H9 (cell line): ENCODE data around the gene CCBE1. TPM values are rescaled to one million over a fixed set of nuclear protein-coding genes. Genes with fewer than 3 reads are reported as not detected.

Experiments
- DNase-seq: peaks from one replicate; pipeline ENCODE4 v3.0.0-alpha.2; 2017
- H2AFZ ChIP-seq: one replicate; pipeline ENCODE4 v1.6.1; 2013; ENCODE audit warnings: mild to moderate bottlenecking, low read length, control low read depth, moderate library complexity
- H2AK5ac ChIP-seq: 2 replicates; pipeline ENCODE4 v1.6.1; 2013; ENCODE audit warnings: low read length, control low read depth, mixed read lengths; ENCODE audit not compliant: insufficient read length
- H2BK120ac ChIP-seq: one replicate; pipeline ENCODE4 v1.6.1; 2013; ENCODE audit warnings: low read depth, mild to moderate bottlenecking, low read length, control low read depth, inconsistent platforms; ENCODE audit not compliant: poor library complexity, severe bottlenecking
- H2BK12ac ChIP-seq: 2 replicates; pipeline ENCODE4 v1.6.1; 2013; ENCODE audit warnings: low read length, control low read depth, mixed read lengths, low read depth; ENCODE audit not compliant: insufficient read length
- H2BK15ac ChIP-seq: 2 replicates; pipeline ENCODE4 v1.6.1; 2013; ENCODE audit warnings: low read depth, low read length, control low read depth
- H2BK20ac ChIP-seq: one replicate; pipeline ENCODE4 v1.6.1; 2013; ENCODE audit warnings: low read depth, mild to moderate bottlenecking, low read length, control low read depth, inconsistent platforms; ENCODE audit not compliant: poor library complexity, severe bottlenecking
- H2BK5ac ChIP-seq: 2 replicates; pipeline ENCODE4 v1.6.1; 2013; ENCODE audit warnings: low read length, control low read depth, mixed read lengths; ENCODE audit not compliant: insufficient read length
- H3K14ac ChIP-seq: 2 replicates; pipeline ENCODE4 v1.6.1; 2013; ENCODE audit warnings: low read length, control low read depth; ENCODE audit not compliant: insufficient read depth
- H3K18ac ChIP-seq: 2 replicates; pipeline ENCODE4 v1.6.1; 2013; ENCODE audit warnings: low read depth, mild to moderate bottlenecking, mixed read lengths, low read length, control low read depth; ENCODE audit not compliant: insufficient read length
- H3K23ac ChIP-seq: 2 replicates; pipeline ENCODE4 v1.6.1; 2013; ENCODE audit warnings: low read length, control low read depth, mixed read lengths, low read depth; ENCODE audit not compliant: insufficient read length
- H3K23me2 ChIP-seq: 2 replicates; pipeline ENCODE4 v1.6.1; 2013; ENCODE audit warnings: low read depth, mild to moderate bottlenecking, mixed read lengths, low read length, control low read depth; ENCODE audit not compliant: insufficient read length, poor library complexity, severe bottlenecking
- H3K27ac ChIP-seq: 2 replicates; pipeline ENCODE4 v1.5.1; 2013; ENCODE audit warnings: low read length, control low read depth, mixed read lengths, low read depth; ENCODE audit not compliant: insufficient read length
- H3K27me3 ChIP-seq: 2 replicates; pipeline ENCODE4 v1.6.1; 2013; ENCODE audit warnings: low read length, control low read depth, inconsistent platforms; ENCODE audit not compliant: insufficient read depth
- H3K4ac ChIP-seq: 2 replicates; pipeline ENCODE4 v1.6.1; 2013; ENCODE audit warnings: low read depth, mild to moderate bottlenecking, control low read depth, inconsistent platforms, low read length, moderate library complexity
- H3K4me1 ChIP-seq: 2 replicates; pipeline ENCODE4 v1.6.1; 2013; ENCODE audit warnings: low read length, control low read depth, inconsistent platforms; ENCODE audit not compliant: insufficient read depth
- H3K4me2 ChIP-seq: 2 replicates; pipeline ENCODE4 v1.6.1; 2013; ENCODE audit warnings: low read length, control low read depth, mixed read lengths; ENCODE audit not compliant: insufficient read length, insufficient read depth
- H3K56ac ChIP-seq: 2 replicates; pipeline ENCODE4 v1.6.1; 2013; ENCODE audit warnings: low read depth, mild to moderate bottlenecking, mixed read lengths, low read length, control low read depth; ENCODE audit not compliant: insufficient read length
- H3K79me1 ChIP-seq: 2 replicates; pipeline ENCODE4 v1.6.1; 2013; ENCODE audit warnings: low read depth, mild to moderate bottlenecking, moderate library complexity, low read length, control low read depth, inconsistent platforms; ENCODE audit not compliant: insufficient read depth, poor library complexity, severe bottlenecking
- H3K79me2 ChIP-seq: 2 replicates; pipeline ENCODE4 v1.6.1; 2013; ENCODE audit warnings: low read length, control low read depth, inconsistent platforms; ENCODE audit not compliant: insufficient read depth
- H3K9ac ChIP-seq: 2 replicates; pipeline ENCODE4 v1.6.1; 2013; ENCODE audit warnings: low read length, control low read depth, mixed read lengths; ENCODE audit not compliant: insufficient read length; ENCODE audit errors: extremely low read depth
- H3K9me3 ChIP-seq: one replicate; pipeline ENCODE4 v1.6.1; 2013; ENCODE audit warnings: low read depth, low read length, inconsistent platforms; ENCODE audit not compliant: control insufficient read depth
- H3T11ph ChIP-seq: one replicate; pipeline ENCODE4 v1.6.1; 2013; ENCODE audit warnings: mild to moderate bottlenecking, low read length, control low read depth, inconsistent platforms
- H4K20me1 ChIP-seq: one replicate; pipeline ENCODE4 v1.6.1; 2013; ENCODE audit not compliant: control insufficient read depth, insufficient read length, insufficient read depth
- H4K5ac ChIP-seq: 2 replicates; pipeline ENCODE4 v1.6.1; 2013; ENCODE audit warnings: low read depth, mild to moderate bottlenecking, mixed read lengths, low read length, control low read depth; ENCODE audit not compliant: insufficient read length
- H4K8ac ChIP-seq: replicated peaks from 2 replicates; pipeline ENCODE4 v1.6.1; 2013; ENCODE audit warnings: low read length, control low read depth, mixed read lengths, low read depth; ENCODE audit not compliant: insufficient read length
- H4K91ac ChIP-seq: 2 replicates; pipeline ENCODE4 v1.6.1; 2013; ENCODE audit warnings: low read depth, mild to moderate bottlenecking, moderate library complexity, mixed read lengths, low read length, control low read depth; ENCODE audit not compliant: insufficient read length
- H3K27ac Mint-ChIP-seq, 3 experiments: 2 replicates in 2 of 3; 3 replicates in 1 of 3; pipeline ENCODE4 v1.8.0; 2020 to 2021; ENCODE audit warnings: mixed read lengths in 3 of 3, mild to moderate bottlenecking in 1 of 3, moderate library complexity in 1 of 3
- H3K27me3 Mint-ChIP-seq: 2 replicates; pipeline ENCODE4 v1.8.0; 2021; ENCODE audit warnings: low read depth, mild to moderate bottlenecking, moderate library complexity, mixed read lengths
- H3K36me3 Mint-ChIP-seq, 3 experiments: 2 replicates in 2 of 3; 3 replicates in 1 of 3; pipeline ENCODE4 v1.8.0; 2020 to 2021; ENCODE audit warnings: low read depth in 3 of 3, mixed read lengths in 3 of 3; ENCODE audit not compliant: insufficient read depth in 1 of 3
- H3K4me1 Mint-ChIP-seq, 2 experiments: 2 replicates each; pipeline ENCODE4 v1.8.0; 2020; ENCODE audit warnings: mixed read lengths in 2 of 2
- H3K4me3 Mint-ChIP-seq, 2 experiments: 2 replicates in 1 of 2; 3 replicates in 1 of 2; pipeline ENCODE4 v1.8.0; 2020 to 2021; ENCODE audit warnings: mild to moderate bottlenecking in 2 of 2, mixed read lengths in 2 of 2, moderate library complexity in 1 of 2
- H3K9me3 Mint-ChIP-seq, 2 experiments: 2 replicates in 1 of 2; 3 replicates in 1 of 2; pipeline ENCODE4 v1.8.0; 2020; ENCODE audit warnings: mild to moderate bottlenecking in 2 of 2, mixed read lengths in 2 of 2, moderate library complexity in 1 of 2
- CTCF ChIP-seq: fragments of 200-600 bp; sonication (generic); conservative IDR thresholded peaks from 3 replicates; pipeline ENCODE4 v1.8.0; 2021; ENCODE audit warnings: antibody characterized with exemption, mild to moderate bottlenecking
- WGBS: extraction: QIAGEN DNeasy Blood & Tissue Kit; methylation state at CpG from one replicate; pipeline ENCODE4 v1.1.7; 2013; ENCODE audit warnings: missing lambda C conversion rate, low lambda C conversion rate, mixed read lengths; ENCODE audit not compliant: insufficient read length; ENCODE audit errors: extremely low coverage; 5-methylcytosine and 5-hydroxymethylcytosine counted together
- total RNA-seq: library from RNA; stranded (reverse); gene quantifications from 2 replicates; pipeline ENCODE4 v1.2.1, GENCODE V29; 2021

CCBE1 gene
- total RNA-seq, 1 experiment from 2014 or later = 0.39 TPM

- Histone ChIP-seq H3K4ac (no peak overlapping the region), H2BK120ac (no peak overlapping the region), H3K4me2 (no peak overlapping the region), H3T11ph (no peak overlapping the region), H3K27ac (no peak overlapping the region), H3K4me1 (no peaks in the 10 kb centered on the region), H3K23me2 (no peaks in the 10 kb centered on the region), H3K27me3 (no peaks in the 10 kb centered on the region), H2BK12ac (no peak overlapping the region), H3K18ac (no peak overlapping the region), H3K9me3 (no peaks in the 10 kb centered on the region), H3K79me2 (no peaks in the 10 kb centered on the region), H4K5ac (no peak overlapping the region), H3K56ac (no peak overlapping the region), H2BK15ac (no peak overlapping the region), H3K23ac (no peak overlapping the region), H3K79me1 (no peaks in the 10 kb centered on the region), H3K9ac (no peak overlapping the region), H4K20me1 (no peaks in the 10 kb centered on the region), H4K91ac (no peak overlapping the region), H4K8ac (no peak overlapping the region), H2BK5ac (no peak overlapping the region), H2BK20ac (no peak overlapping the region), H2AFZ (no peak overlapping the region), H3K14ac (no peak overlapping the region), H2AK5ac (no peak overlapping the region)
- H3K27ac Mint-ChIP-seq = no peak overlapping the region
- WGBS = no CpG with 5 or more reads among the region's 6 CpGs
- DNase-seq = no peak
- H3K27me3 Mint-ChIP-seq = 0 out of 2 replicates have a peak, but pooled peaks cover 2% of the 10 kb centered on the region
- no peak for TF ChIP-seq CTCF
- peaks cover 8 to 10% of the 10 kb centered on the region in 2 experiments for H3K4me1 Mint-ChIP-seq
- H3K36me3 Mint-ChIP-seq = peaks cover 0 to 4% (median 0%) of the 10 kb centered on the region in 3 experiments; a peak in 2 of 7 replicates
- no peak overlapping the region for H3K4me3 Mint-ChIP-seq
- H3K9me3 Mint-ChIP-seq = no peaks in the 10 kb centered on the region
Observed at GRCh38 chr18:59400407-59400806, 296.8 kb downstream of the CCBE1 start.
